Endothelial cell of umbilical vein (primary cell): ENCODE data around the gene VIPAS39. TPM values are rescaled to one million over a fixed set of nuclear protein-coding genes. Genes with fewer than 3 reads are reported as not detected.

Experiments used
- BruUV-seq: library from RNA; stranded (reverse); fragments of 400-500 nt; replicated peaks from 2 replicates; lab custom pipeline; 2021; lab: Mats Ljungman, UMichigan
- CTCF ChIA-PET: fragments of 300-600, 350-600 bp; sonication (Branson Sonifier 250); formaldehyde crosslinking; loops from one replicate; lab custom pipeline; 2021; ENCODE audit warnings: antibody characterized with exemption, inconsistent platforms; lab: Charles Lee
- POLR2A ChIA-PET: fragments of 300-600, 350-600 bp; sonication (Branson Sonifier 250); formaldehyde crosslinking; loops from one replicate; lab custom pipeline; 2021; ENCODE audit warnings: antibody characterized with exemption, inconsistent platforms; lab: Charles Lee
- DNase-seq: peaks from one replicate; pipeline ENCODE4 v3.0.0-alpha.2; 2011; ENCODE audit warnings: low read depth, low spot score
- FAIRE-seq: peaks from 2 replicates; lab custom pipeline; 2011; peaks lifted over from hg19 to GRCh38; lab: Jason Lieb, UNC
- H2AFZ ChIP-seq: 2 replicates; pipeline ENCODE4 v1.6.0; 2012; ENCODE audit warnings: low read depth, low read length, control low read depth, inconsistent platforms
- H3K27ac ChIP-seq: 2 replicates; pipeline ENCODE4 v1.5.1; 2011; ENCODE audit warnings: low read depth, mild to moderate bottlenecking, control low read depth, low read length, moderate library complexity; ENCODE audit not compliant: insufficient read depth
- H3K27me3 ChIP-seq, 2 experiments: 2 replicates each; pipeline versions ENCODE4 v1.6.0 to v1.6.1; 2011; ENCODE audit warnings: low read length in 2 of 2, mixed read lengths in 1 of 2; ENCODE audit not compliant: control insufficient read depth in 2 of 2, insufficient read depth in 2 of 2
- H3K36me3 ChIP-seq, 2 experiments: 2 replicates in 1 of 2; 3 replicates in 1 of 2; pipeline ENCODE4 v1.5.1; 2011; ENCODE audit warnings: low read length in 2 of 2, mild to moderate bottlenecking in 1 of 2, moderate library complexity in 1 of 2; ENCODE audit not compliant: control insufficient read depth in 2 of 2, insufficient read depth in 2 of 2; ENCODE audit errors: extremely low read depth in 1 of 2
- H3K4me1 ChIP-seq: 3 replicates; pipeline ENCODE4 v1.5.1; 2011; ENCODE audit warnings: mild to moderate bottlenecking, low read length; ENCODE audit not compliant: control insufficient read depth, insufficient read depth; ENCODE audit errors: extremely low read depth
- H3K4me2 ChIP-seq: 2 replicates; pipeline ENCODE4 v1.6.1; 2011; ENCODE audit warnings: low read length, control low read depth, mixed read lengths; ENCODE audit not compliant: insufficient read depth
- H3K4me3 ChIP-seq, 3 experiments: fragments of 200-600 bp in 1 of 3; sonication (generic), shearing (Covaris generic) in 1 of 3; replicated peaks in 1 of 3; 2 replicates each; pipeline ENCODE4 v1.5.1; 2011 to 2016; ENCODE audit warnings: control low read depth in 3 of 3, low read length in 3 of 3, mild to moderate bottlenecking in 2 of 3, inconsistent platforms in 1 of 3, low read depth in 1 of 3, moderate library complexity in 1 of 3; ENCODE audit not compliant: insufficient read depth in 1 of 3
- H3K79me2 ChIP-seq: 2 replicates; pipeline ENCODE4 v1.6.0; 2012; ENCODE audit warnings: low read length, inconsistent platforms; ENCODE audit not compliant: control insufficient read depth, insufficient read depth
- H3K9ac ChIP-seq: replicated peaks from 2 replicates; pipeline ENCODE3; 2011; ENCODE audit warnings: low read length, control low read depth; ENCODE audit not compliant: insufficient read depth; ENCODE audit errors: extremely low read depth
- H3K9me1 ChIP-seq: replicated peaks from 3 replicates; pipeline ENCODE4 v1.6.0; 2011; ENCODE audit warnings: mild to moderate bottlenecking, low read length; ENCODE audit not compliant: control insufficient read depth, insufficient read depth; ENCODE audit errors: extremely low read depth
- H3K9me3 ChIP-seq: replicated peaks from 2 replicates; pipeline ENCODE4 v1.5.1; 2012; ENCODE audit warnings: low read length, inconsistent platforms; ENCODE audit not compliant: control insufficient read depth, insufficient read depth
- H4K20me1 ChIP-seq: replicated peaks from 2 replicates; pipeline ENCODE3; 2011; ENCODE audit warnings: mild to moderate bottlenecking, low read length; ENCODE audit not compliant: control insufficient read depth, insufficient read depth; ENCODE audit errors: extremely low read depth
- EZH2 ChIP-seq: IDR thresholded peaks from 2 replicates; pipeline ENCODE4 v1.6.1; 2012; ENCODE audit warnings: borderline replicate concordance, low read depth, mild to moderate bottlenecking, moderate library complexity, low read length, inconsistent platforms; ENCODE audit not compliant: severe bottlenecking
- FOS ChIP-seq: IDR thresholded peaks from 2 replicates; pipeline ENCODE4 v1.6.1; 2011; ENCODE audit warnings: mild to moderate bottlenecking, low read length, moderate library complexity, borderline replicate concordance; ENCODE audit not compliant: insufficient read depth
- GATA2 ChIP-seq: IDR thresholded peaks from 2 replicates; pipeline ENCODE4 v1.7.0; 2011; ENCODE audit warnings: low read depth, mild to moderate bottlenecking, moderate library complexity, mixed read lengths, low read length; ENCODE audit not compliant: insufficient read length, insufficient read depth
- JUN ChIP-seq: IDR thresholded peaks from 2 replicates; pipeline ENCODE4 v1.6.1; 2011; ENCODE audit warnings: borderline replicate concordance, low read depth; ENCODE audit not compliant: insufficient read length, insufficient read depth
- MYC ChIP-seq: IDR thresholded peaks from one replicate; pipeline ENCODE4 v1.6.1; 2011; ENCODE audit warnings: mild to moderate bottlenecking, low read depth, low read length
- POLR2A ChIP-seq: IDR thresholded peaks from 2 replicates; pipeline ENCODE4 v1.6.1; 2012; ENCODE audit warnings: low read depth, mild to moderate bottlenecking, control low read depth, low read length
- POLR2AphosphoS5 ChIP-seq: IDR thresholded peaks from 2 replicates; pipeline ENCODE4 v1.6.1; 2012; ENCODE audit warnings: low read depth, mild to moderate bottlenecking, control low read depth, low read length, moderate library complexity; ENCODE audit not compliant: insufficient read depth
- dilution Hi-C: fragments of 300-500 bp; cut with MboI; formaldehyde crosslinking; loops from one replicate; pipeline ENCODE4 v1.15.0; 2019; ENCODE audit warnings: low sequenced_read_pairs; ENCODE audit not compliant: extremely low pct_ligation_motif_present
- intact Hi-C: fragments of 100-400 bp; cut with micrococcal nuclease; formaldehyde crosslinking; loops from one replicate; pipeline ENCODE4 v1.10.0; 2022
- polyA plus RNA-seq, 4 experiments: library from polyadenylated mRNA; depleted of rRNA in 3 of 4; stranded (reverse) in 3 of 4; unstranded in 1 of 4; fragments of >200 nt; gene quantifications; 2 replicates each; pipeline versions ENCODE4 v1.2.1 to v1.2.3, GENCODE V29; 2011 to 2012; ENCODE audit warnings: missing spikeins in 1 of 4
- total RNA-seq: library from RNA; stranded (reverse); gene quantifications from 2 replicates; pipeline ENCODE4 v1.2.3, GENCODE V29; 2021
- TF ChIP-seq, protein P1 (sequence below), 2 donors: IDR thresholded peaks; 1 replicate in 1 of 2; 2 replicates in 1 of 2; pipeline ENCODE4 v1.5.1; 2011; ENCODE audit warnings: low read length in 2 of 2, mild to moderate bottlenecking in 2 of 2, moderate library complexity in 2 of 2, control low read depth in 1 of 2, inconsistent platforms in 1 of 2, low read depth in 1 of 2; ENCODE audit not compliant: insufficient read depth in 1 of 2; ENCODE audit errors: extremely low read depth in 1 of 2
- TF ChIP-seq, protein P2 (sequence below): IDR thresholded peaks from 2 replicates; pipeline ENCODE4 v1.6.1; 2011; ENCODE audit not compliant: insufficient read depth, insufficient read length

Gene VIPAS39
- total and polyA plus RNA-seq, 2 donors (not counting 3 experiments of a cell fraction or from before 2014, with no cell fraction given), result 24.2 to 28.2 TPM

DNA sequence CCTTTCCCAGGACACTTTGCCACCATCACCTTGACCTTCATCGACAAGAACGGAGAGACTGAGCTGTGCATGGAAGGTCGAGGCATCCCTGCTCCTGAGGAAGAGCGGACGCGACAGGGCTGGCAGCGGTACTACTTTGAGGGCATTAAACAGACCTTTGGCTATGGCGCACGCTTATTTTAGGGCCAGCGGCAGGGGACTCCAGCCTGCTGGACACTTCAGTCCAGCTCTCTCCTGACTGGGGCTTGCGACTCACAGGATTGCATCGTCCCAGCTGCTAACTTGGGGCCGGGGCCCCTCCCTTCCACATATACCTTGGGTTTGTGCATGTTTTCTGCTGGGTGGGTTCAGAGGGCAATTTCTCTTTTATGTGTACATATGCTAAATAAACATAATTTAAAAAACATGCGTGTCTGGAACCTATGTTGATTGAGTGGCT is 11.7 kb upstream of the VIPAS39 start:
- POLR2A ChIA-PET, result no interaction called here
- Histone ChIP-seq H4K20me1 (no peaks in the 10 kb centered on the region), H3K4me3 (no peak overlapping the region), H3K4me2 (no peak overlapping the region), H3K9me3 (no peaks in the 10 kb centered on the region), H2AFZ (no peak overlapping the region), H3K27me3 (no peaks in the 10 kb centered on the region), H3K9ac (no peak overlapping the region), H3K4me1 (no peaks in the 10 kb centered on the region), H3K27ac (no peak overlapping the region), H3K79me2 (no peaks in the 10 kb centered on the region), H3K9me1 (no peaks in the 10 kb centered on the region), H3K36me3 (peaks cover 15 to 22% of the 10 kb centered on the region in 2 experiments)
- no peak for FAIRE-seq
- no peak for DNase-seq
- TF ChIP-seq, protein P1, sequence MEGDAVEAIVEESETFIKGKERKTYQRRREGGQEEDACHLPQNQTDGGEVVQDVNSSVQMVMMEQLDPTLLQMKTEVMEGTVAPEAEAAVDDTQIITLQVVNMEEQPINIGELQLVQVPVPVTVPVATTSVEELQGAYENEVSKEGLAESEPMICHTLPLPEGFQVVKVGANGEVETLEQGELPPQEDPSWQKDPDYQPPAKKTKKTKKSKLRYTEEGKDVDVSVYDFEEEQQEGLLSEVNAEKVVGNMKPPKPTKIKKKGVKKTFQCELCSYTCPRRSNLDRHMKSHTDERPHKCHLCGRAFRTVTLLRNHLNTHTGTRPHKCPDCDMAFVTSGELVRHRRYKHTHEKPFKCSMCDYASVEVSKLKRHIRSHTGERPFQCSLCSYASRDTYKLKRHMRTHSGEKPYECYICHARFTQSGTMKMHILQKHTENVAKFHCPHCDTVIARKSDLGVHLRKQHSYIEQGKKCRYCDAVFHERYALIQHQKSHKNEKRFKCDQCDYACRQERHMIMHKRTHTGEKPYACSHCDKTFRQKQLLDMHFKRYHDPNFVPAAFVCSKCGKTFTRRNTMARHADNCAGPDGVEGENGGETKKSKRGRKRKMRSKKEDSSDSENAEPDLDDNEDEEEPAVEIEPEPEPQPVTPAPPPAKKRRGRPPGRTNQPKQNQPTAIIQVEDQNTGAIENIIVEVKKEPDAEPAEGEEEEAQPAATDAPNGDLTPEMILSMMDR (IDR thresholded peaks at IDR 0.05; ENCODE audit: extremely low read depth in 1 of 2, insufficient read depth in 1 of 2, low read depth in 1 of 2, low read length in 2 of 2), result no peak
- no peak for TF ChIP-seq MYC
- TF ChIP-seq POLR2A, result no peak
- no peak for TF ChIP-seq EZH2
- no peak for TF ChIP-seq GATA2
- TF ChIP-seq POLR2AphosphoS5, result no peak
- TF ChIP-seq JUN, result no peak
- TF ChIP-seq, protein P2, sequence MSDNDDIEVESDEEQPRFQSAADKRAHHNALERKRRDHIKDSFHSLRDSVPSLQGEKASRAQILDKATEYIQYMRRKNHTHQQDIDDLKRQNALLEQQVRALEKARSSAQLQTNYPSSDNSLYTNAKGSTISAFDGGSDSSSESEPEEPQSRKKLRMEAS, result no peak
- TF ChIP-seq FOS, result no peak
- dilution Hi-C loops, result no loop called here
- CTCF ChIA-PET, result interaction anchor here (0.6 to 2.1 kb wide), 2 partner anchors 10 to 1229 kb away, joined by 3 to 12 read pairs; no protein-coding TSS in a partner anchor
- BruUV-seq, result TSS peak; percentile 27
- intact Hi-C loops, result no loop called here
